Measurements from ENCODE around the gene ADA.
A peak's percentile ranks its signal among the peaks of the same experiment; 100 is the strongest.

ADA gene

DNA sequence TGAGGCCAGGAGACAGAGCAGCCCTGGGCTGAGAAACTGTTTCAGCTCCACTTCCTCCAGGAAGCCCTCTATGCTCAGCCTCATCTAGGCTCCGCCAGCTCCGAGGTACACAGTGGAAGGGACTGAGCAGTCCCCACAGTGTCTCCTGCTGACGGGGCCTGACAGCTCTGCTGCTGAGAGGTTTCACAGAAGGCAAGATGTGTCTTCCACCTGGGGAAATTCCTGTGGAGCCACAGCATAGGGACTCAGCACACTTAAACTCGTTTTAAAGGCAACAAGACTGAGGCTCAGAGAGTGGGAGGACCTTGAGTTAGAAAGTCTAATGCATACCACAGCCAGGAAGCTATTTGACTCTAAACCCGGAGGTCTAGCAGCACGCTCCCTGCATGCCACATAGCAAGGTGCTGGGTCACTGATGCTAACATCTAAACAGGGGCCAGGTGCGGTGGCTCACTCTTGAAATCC lies 6.8 kb downstream of the ADA start:
- no peak for DNase-seq (ENCODE audit: low spot score)

DNA sequence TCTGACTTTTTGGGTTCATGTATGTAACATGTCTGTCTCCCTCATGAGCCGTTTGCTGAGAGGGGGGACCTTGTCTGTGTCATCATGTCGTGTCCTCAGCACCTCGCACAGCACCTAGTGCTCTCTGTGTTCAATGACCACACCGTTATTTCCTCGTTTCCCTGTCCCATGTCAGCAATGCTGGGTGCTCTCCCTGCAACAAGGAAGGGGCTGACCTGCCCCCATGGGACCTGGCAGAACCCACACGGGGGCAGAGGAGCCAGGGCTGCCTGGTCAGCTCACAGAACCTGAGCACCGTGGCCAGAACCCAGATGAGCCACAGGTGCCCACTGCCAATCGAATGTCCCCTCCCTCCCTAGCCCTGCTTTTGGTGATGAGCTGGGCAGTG lies 7.3 kb downstream of the ADA start:
- no peak for DNase-seq (ENCODE audit: low spot score)

DNA sequence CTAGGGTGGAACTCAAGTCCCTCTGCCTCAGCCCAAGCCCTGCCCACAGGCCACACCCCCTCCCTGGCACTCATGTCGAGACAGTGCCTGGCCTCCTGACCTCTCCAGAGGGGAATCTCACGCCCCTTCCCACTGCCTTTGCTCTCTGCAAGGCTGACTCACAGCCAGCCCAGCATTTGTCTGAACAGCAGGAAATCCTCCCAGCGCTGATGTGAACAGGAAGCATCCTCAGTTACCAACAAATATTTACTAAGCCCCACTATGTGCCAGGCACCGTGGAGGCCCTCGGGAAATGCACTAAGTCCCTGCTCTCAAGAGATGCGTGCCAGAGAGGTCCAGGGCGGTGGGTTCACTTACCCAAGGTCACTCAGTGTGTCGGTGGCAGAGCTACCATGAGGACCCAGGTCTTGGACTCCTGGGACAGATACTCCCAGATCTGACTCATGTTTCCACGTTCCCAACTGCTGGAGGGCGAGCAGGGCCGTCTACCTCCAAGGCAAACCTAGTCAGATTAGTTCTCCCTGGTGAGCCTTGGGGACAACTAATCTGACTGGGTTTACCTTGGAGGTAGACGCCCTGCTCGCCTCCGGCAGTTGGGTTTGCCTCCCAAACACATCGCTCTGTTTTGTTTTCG lies 7.8 kb downstream of the ADA start:
- peak; percentile 72 for DNase-seq (ENCODE audit: low spot score)

DNA sequence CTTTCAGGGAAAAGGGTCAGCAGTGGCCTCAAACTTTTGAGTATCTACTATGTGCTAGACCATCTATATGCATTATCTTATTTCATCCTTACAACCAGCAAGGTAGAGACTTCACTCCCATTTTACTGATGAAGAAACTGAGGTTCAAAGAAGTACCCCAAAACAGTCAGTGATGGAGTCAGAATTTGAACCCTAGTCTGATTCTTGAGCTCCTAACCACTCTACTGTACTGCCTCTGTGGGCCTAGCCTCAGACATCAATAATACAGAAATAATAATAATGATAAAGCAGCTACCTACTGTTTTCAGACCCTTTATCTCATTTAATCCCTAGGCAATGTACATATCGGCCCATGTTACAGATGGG lies 8.4 kb downstream of the ADA start:
- DNase-seq (ENCODE audit: low spot score), result no peak

DNA sequence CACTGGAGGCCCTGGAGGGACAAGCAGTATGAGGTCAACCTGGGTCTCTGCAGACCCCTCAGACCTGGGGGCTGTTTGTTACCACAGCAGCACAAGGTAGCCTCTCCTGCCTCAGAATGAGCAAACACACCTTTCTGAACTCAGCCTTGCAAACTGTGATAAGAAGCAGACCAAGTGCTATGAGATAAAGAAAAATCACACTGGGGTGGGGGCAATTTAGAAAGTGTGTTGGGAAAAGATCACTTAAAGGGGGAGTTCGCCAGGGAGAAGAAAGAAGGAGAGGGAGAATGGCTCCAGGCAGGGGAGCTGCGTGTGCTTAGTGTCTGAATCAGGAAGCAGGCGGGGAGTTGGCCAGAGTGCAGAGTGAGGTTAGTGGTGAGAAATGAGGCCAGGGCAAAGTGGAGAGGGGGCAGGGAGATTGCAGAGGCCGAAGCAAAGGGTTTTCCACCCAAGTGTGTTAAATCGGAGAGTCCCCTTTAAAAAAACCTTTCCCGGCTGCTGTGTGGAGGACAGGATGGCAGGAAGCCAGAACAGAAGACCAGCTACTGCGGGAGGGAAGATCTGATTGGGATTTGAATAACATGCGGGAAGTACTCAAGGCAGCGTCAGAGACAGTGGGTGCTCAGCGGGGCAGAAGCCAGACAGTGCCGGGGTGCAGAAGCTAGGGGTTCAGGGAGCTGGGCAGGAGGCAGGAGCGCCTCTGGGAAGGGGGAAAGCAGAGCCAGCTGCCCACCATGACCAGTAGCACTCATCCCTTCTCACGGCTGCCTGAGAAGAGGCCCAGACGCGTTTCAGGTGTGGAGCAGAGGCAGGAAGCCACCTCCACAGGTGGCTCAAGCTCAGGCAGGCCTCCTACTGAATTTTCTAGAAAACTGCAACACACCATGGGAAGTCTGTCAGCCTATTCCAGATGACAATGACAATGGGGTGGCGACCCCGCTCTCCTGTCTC lies 9.0 kb downstream of the ADA start:
- DNase-seq (ENCODE audit: low spot score), result peak; percentile 89

DNA sequence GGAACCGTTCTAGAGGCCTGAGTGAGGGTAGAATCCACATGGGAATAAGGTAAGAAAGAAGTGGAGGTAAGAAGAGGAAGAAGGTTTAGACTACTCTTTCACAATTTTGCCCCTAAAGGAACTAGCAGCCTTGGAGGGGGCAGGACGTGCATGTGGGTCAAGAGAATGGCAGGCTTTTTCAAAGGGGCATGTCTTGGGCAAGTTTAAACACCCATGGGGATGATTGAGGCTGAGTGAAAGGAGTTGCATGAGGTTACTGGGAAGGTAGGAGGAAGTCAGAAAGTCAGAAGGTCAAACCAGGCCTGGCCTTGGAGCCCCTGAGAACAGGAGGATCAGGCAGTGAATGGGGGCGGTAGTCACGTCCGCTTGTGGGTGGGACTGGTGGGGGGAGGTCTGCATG lies 10.2 kb downstream of the ADA start:
- DNase-seq (ENCODE audit: low spot score), result no peak

DNA sequence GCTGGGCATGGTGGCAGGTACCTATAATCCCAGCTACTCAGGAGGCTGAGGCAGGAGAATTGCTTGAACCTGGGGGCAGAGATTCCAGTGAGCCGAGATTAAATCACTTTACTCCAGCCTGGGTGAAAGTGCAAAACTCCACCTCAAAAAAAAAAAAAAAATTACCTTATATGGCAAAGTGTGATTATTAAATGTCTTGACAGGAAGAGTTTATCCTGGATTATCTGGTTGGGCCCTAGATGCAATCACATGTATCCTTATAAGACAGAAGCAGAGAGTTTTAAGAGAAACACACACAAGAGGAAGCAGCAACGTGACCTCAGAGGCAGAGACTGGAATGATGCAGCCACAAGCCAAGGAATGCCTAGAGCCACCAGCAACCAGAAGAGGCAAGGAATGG lies 11.0 kb downstream of the ADA start:
- DNase-seq (ENCODE audit: low spot score), result no peak

DNA sequence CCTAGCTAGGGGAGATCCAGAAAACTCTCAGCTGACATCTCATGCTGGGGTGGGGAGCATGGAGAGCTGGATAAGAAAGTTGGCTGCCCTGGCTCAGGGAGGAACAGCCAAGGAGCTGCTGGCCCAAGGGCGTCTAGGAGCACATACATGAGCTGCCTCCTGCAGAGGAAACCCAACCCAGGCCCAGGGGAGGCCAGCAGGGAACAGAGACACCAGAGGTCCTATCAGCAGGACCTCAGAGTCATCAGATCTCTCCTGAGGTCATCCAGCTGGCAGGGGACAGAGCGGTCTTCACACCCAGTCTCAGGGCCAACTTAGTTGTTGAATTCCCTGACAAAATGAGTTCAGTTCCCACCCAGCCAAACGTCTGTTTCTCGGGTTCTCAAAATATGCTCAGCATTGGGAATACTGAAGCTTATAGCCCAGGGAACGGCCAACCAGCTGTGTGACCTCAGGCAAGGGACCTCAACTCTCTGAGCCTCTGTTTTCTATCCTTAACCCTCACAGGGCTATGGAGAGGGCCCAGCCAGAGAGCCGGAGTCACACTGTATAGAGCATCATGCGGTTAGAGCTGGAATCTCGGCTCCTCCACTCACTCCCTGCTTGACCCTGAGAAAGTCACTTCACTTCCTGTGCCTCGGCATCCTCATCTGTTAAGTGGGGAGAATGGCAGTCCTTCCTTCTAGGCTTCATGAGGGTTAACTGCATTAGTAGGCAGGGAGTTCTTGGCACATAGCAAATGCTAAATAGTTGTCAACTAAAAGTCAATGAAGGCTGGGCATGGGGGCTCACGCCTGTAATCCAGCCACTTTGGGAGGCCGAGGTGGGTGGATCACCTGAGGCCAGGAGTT lies 13.8 kb downstream of the ADA start:
- no peak for DNase-seq (ENCODE audit: low spot score)

DNA sequence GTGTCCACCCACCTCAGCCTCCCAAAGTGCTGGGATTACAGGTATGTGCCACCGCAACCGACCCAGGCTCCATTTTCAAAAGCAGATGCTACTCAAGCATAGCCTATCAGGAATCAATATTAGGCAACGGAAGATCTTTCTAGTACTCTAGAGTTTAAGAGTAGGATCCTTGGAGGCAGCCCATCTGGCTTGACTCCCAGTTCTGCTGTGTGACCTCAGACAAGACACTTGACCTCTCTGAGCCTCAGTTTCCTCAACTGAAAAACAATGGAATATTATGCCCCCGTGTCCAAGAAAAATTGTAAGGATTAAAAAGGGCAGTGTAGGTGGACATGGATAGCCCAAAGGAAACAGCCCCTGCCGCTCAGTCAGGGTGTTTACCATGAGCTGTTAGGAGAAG lies 14.5 kb downstream of the ADA start:
- no peak for DNase-seq (ENCODE audit: low spot score)

DNA sequence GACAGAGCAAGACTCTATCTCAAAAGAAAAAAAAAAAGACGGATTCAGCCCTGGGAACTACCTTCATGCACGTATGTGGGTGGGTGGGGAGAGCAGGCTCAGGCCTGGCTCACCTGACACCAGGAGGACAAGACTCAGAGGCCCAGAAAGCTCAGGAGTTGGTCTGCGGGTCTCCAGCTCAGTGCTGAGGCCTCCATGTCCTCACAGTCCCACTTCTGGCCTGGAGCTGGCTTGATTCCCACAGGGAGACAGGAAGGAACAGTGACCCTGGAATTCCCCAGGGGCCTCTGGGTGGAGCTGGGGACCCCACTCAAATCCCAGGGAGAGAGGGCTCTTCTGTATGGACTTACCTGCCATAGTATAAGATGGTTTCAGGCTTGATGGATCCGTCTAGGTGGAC lies 15.6 kb downstream of the ADA start:
- no peak for DNase-seq (ENCODE audit: low spot score)

DNA sequence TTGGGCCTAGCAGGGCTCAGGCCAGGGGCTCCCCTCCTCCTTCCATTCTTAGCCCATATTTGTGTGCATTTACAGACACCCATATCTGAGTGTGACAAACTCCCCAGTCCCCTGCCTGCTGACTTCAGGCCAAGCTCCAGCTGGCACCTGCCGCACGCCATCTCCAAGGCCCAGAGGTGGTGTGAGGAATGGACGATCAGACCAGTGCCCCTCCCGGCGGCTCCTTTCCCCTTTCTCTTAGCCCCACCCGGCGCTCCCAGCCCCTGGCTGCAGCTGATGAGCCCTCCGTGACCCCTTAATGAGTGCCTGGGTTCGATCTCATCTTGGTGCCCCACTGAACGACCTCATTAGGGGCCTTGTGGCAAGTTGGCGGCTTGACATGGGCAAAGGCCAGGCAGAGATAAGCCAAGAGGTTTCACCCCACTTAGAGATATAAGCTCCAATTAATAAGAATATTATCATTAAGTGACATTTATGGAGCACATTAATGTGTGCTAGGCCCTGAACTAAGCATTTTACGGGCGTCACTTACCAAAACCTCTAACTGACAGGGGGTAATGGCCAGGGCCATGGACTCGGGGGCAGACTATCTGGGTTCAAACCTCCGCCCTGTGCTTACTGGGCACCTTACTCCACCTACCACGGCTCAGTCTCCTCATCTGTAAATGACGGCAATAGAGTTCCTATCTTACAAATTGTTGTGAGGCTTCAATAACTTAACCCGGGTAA lies 17.5 kb downstream of the ADA start:
- DNase-seq (ENCODE audit: low spot score), result no peak

DNA sequence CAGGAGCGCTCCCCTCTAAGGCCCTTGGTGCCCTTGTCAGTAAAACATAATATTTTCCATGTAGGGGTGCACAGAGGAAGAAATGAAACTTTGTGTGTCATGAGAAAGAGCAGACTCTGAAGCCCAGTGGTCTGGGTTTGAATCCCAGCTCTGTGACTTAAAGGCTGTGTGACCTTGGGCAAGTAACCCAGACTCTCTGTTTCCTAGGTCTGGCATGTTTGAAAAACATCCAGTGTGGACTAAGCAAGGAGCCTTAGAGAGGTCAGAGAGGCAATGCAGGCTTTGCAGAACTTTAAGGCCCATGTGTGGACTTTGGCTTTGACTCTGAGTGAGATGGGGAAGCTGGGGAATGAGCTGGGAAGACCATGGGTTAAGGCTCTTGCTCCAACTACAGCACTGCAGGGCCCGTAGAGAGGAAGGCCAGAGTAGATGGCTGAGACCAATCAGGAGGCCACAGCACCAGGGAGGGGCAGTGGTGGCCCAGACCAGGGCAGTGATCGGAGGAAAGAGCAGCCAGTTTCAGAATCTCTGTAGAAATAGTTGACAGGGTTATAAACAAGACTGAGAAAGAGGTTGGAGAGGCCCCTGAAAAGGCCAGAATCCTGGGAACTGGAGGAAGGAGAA lies 18.2 kb downstream of the ADA start:
- no peak for DNase-seq (ENCODE audit: low spot score)

DNA sequence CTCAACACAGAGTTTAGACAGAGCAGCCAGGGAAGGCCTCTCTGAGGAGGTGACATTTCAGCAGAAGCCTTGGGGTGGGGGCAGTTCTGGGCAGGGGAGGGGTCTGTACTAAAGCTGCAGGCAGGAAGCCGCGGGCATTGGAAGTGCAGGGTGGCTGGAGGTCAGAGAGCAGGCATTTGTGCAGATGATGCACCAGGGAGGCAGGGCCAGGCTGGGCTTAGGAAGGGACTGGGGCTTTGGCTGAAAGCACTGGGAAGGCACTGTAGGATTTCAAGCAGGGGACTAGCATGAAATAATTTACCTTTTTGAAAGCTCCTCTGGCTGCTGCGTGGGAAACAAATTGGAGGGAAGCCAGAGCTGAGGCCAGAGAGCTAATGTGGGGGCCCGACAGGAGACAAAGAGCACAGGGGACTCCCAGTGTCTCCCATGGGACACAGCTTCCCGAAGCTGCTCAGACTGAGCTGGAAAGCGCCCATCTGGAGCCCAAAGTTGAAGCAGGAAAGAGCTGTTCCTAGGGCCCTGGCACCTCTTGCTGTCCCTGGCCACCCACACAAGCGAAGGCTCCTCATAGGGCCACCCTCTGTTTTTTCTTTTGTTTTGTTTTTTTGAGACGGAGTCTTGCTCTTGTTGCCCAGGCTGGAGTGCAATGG lies 19.3 kb downstream of the ADA start:
- no peak for DNase-seq (ENCODE audit: low spot score)

DNA sequence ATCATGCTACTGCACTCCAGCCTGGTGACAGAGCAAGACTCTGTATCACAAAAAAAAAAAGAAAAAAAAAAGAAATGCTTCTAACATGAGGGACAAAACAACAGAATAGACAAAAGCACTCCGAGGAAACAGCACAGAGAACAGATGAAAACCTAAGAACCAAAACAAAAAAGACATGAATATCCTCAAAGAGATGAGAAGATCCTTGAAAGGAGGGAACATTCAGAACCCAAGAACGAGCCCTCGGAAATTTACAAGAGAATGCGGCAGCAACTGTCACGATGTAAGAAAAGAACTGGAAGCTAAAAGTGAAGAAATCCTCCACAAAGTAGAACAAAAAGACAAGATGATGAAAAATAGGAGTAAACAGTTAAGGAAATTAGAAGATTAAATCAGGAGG lies 21.2 kb downstream of the ADA start:
- no peak for DNase-seq (ENCODE audit: low spot score)

DNA sequence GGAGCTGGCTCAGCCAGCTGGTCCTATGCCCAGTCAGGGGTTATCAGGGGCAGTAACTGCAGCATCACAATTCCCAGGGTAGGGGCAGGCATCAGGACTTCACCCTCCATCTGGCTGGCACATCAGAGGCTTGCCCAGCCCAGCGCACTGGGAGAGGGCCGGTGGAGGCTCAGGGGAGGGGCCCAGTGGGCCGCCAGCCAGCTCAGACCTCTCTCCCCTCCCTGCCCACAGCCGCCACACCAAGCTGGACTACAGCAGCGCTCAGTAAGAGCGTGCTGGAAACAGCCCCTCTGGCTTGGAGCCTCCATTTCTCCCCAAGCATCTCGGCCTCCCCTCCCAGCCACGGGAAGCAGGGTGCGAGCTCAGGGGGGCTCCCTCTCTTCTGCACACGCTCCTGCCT lies 22.0 kb downstream of the ADA start:
- no peak for DNase-seq (ENCODE audit: low spot score)

DNA sequence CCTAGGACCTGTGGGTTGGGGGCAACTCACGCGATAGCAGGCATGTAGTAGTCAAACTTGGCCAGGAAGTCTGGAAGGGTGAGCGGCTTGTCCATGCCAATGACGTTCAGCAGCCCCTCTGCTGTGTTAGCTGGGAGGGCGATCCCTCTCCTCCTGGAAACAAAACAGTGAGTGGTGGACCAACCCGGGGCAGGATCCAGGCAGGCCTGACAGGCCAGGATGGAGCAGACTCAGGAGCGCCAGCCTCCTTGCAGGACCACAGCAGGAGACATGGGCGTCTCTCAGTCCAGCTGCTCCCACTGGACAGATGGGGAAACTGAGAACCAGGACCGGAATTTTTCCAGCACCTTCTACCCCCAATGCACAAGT lies 22.5 kb downstream of the ADA start:
- DNase-seq (ENCODE audit: low spot score), result no peak

DNA sequence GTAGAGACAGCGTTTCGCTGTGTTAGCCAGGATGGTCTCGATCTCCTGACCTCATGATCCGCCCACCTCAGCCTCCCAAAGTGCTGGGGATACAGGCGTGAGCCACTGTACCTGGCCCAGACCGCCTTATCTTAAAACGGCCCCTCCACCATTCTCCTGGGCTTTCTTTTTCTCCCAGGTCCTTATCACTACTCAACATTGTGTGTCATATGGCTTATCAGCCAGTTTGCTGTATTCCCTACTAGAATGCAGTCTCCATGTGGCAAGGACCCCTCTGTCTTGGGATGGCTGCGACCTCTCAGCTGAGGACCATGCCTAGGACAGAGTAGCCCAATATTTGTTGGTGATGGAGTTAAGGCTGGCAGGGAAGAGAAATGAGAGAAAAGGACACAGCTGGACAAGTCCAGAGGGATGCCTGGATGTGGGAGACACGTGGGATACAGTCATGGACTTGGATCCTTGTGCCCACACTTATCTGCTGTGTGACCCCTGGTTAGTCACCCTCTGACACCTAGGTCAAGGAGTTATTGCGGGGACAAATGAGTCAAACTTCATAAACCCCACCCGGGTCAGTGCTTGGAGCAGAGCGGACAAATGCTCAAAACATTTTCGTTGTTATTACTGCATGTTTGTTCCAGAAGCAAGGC lies 24.0 kb downstream of the ADA start:
- DNase-seq (ENCODE audit: low spot score), result no peak

DNA sequence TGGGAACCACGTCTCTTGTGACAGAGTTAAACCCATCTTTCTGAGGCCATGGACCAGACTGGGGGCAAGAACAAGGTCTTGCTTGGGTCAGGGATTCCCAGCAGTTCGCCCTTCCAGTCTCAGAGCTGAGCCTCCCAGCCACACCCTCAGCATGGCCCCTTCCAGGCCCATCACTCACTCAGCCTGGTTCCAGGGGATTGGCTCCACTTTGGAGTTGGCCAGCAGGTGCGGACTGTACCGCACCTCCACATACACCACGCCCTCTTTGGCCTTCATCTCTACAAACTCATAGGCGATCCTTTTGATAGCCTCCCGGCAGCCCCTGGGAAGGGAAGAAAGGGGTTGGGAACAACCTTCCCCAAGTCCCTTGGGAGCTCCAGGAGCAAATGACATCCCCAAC lies 25.2 kb downstream of the ADA start:
- DNase-seq (ENCODE audit: low spot score), result no peak

DNA sequence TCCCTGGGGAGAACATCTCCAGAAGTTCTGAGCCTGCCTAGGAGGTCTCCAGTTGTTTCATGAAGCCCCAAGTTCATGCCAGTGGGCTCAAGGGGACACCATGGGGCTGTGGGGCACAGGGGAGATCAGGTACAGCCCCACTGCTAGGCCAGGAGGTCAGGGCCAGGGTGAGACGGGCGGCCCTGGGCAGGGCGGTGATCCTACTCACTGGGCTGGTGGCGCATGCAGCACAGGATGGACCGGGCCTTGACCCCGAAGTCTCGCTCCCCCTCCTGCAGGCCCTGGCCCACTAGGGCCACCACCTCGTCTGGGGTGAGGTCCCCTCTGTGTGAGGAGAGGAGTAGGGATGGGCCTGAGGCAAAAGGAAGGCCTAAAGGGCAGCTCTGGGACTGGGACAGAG lies 26.1 kb downstream of the ADA start:
- DNase-seq (ENCODE audit: low spot score), result no peak

DNA sequence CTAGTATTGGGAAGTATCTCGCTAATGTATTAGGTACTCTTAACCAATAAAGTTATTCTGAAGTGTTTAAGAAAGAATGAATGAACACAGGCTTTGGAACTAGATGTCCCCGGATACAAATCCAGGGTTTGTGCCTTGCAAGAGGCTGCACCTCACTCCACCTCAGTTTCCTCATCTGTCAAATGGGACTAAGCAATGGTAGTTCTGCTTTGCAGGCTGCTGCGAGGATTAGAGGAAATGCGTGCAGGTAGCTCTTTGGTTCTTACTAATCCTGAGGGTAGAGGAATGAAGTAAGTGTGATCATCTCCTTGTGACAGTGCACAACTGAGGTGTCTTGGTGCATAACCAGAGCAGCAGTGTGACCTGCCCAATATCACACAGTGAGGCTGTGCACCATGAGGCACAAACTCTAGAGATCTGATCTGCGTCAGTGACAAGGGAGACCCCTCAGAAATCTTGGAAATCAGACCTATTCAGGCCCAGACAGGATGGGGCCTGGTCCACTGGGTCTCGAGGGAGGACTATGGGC lies 26.7 kb downstream of the ADA start:
- DNase-seq (ENCODE audit: low spot score), result no peak
